K562 (cell line): Measurements from ENCODE around the gene ECSIT.

Source experiments
- C11orf30 ChIP-seq: fragments of 450-650 bp; IDR thresholded peaks from 2 replicates; pipeline ENCODE4 v1.6.1; 2016; ENCODE audit warnings: low read depth, mild to moderate bottlenecking
- CTCF ChIP-seq, 3 experiments: IDR thresholded peaks in 2 of 3; conservative IDR thresholded peaks in 1 of 3; 2 replicates each; pipeline ENCODE4 v1.5.1; 2011 to 2012; ENCODE audit warnings: low read length in 3 of 3, mild to moderate bottlenecking in 3 of 3, control low read depth in 2 of 3, improper control_type of control experiment in 1 of 3, inconsistent platforms in 1 of 3, low read depth in 1 of 3, mixed read lengths in 1 of 3, moderate library complexity in 1 of 3; ENCODE audit not compliant: insufficient read depth in 2 of 3
- EHMT2 ChIP-seq: fragments of 450-650 bp; IDR thresholded peaks from 2 replicates; pipeline ENCODE4 v1.6.1; 2018; ENCODE audit warnings: antibody characterized with exemption
- EZH2 ChIP-seq: IDR thresholded peaks from 2 replicates; pipeline ENCODE4 v1.6.1; 2012; ENCODE audit warnings: low read depth, mild to moderate bottlenecking, inconsistent platforms, low read length, borderline replicate concordance
- GTF2E2 ChIP-seq: fragments of 200-800 bp; sonication (Bioruptor generic); IDR thresholded peaks from 2 replicates; pipeline ENCODE4 v1.6.1; 2016; ENCODE audit warnings: missing genetic modification characterization, missing compliant biosample characterization
- KLF16 ChIP-seq: IDR thresholded peaks from 2 replicates; pipeline ENCODE4 v1.6.1; 2016; ENCODE audit warnings: antibody characterized with exemption
- NFRKB ChIP-seq: fragments of 450-650 bp; IDR thresholded peaks from 2 replicates; pipeline ENCODE4 v1.6.1; 2016; ENCODE audit warnings: low read depth
- REST ChIP-seq, 2 experiments: fragments of 450-650 bp; formaldehyde crosslinking in 1 of 2; IDR thresholded peaks; 2 replicates each; pipeline versions ENCODE4 v1.4.0 to v1.6.1; 2014 to 2020; ENCODE audit warnings: mild to moderate bottlenecking in 2 of 2, borderline replicate concordance in 1 of 2, low read depth in 1 of 2

- TF ChIP-seq EHMT2 (no peak), GTF2E2 (tag) (no peak), C11orf30 (no peak), NFRKB (no peak), EZH2 (no peak), CTCF (IDR thresholded peaks at IDR 0.05 in 2 of 3, conservative IDR thresholded peaks at IDR 0.05 in 1 of 3; ENCODE audit: insufficient read depth in 2 of 3, low read depth in 1 of 3, low read length in 3 of 3) (no peak), KLF16 (no peak), REST (IDR thresholded peaks at IDR 0.05; ENCODE audit: borderline replicate concordance) (no peak), REST (CRISPR knock-in tag; IDR thresholded peaks at IDR 0.05; ENCODE audit: low read depth) (no peak)
These were observed 64.3 kb downstream of the ECSIT start for GRCh38 chr19:11464333-11465265.
